ENCODE data around the gene PLXNA4. TPM values are rescaled to one million over a fixed set of nuclear protein-coding genes. Genes with fewer than 3 reads are reported as not detected.

PLXNA4 gene
- total RNA-seq, 1 experiment from 2014 or later: 0.11 TPM

GRCh38 chr7:132245539-132245938 lies 330.7 kb downstream of the PLXNA4 start:
- Histone ChIP-seq H3K27ac (ENCODE audit: low read depth, low read length, poor library complexity, severe bottlenecking) (no peak overlapping the region), H3K36me3 (ENCODE audit: insufficient read depth, low read length, poor library complexity, severe bottlenecking) (no peaks in the 10 kb centered on the region), H3K27me3 (replicated peaks; ENCODE audit: insufficient read depth, low read depth, low read length, poor library complexity) (peaks cover 37% of the 10 kb centered on the region), H3K4me1 (ENCODE audit: insufficient read depth, low read length, poor library complexity, severe bottlenecking) (no peaks in the 10 kb centered on the region), H3K9me3 (ENCODE audit: low read depth, low read length, poor library complexity, severe bottlenecking) (no peaks in the 10 kb centered on the region), H3K4me3 (ENCODE audit: low read depth, low read length, poor library complexity, severe bottlenecking) (no peak overlapping the region)
- ChIA-PET CTCF (no interaction called here), POLR2A (ENCODE audit: low non-redundant PET) (no interaction called here)
- TF ChIP-seq CTCF (conservative IDR thresholded peaks at IDR 0.05; ENCODE audit: low read depth, low read length): no peak
- TF ChIP-seq EZH2 (IDR thresholded peaks at IDR 0.05; ENCODE audit: borderline replicate concordance, low read depth, low read length, poor library complexity, severe bottlenecking): no peak
- no TSS peak for BruUV-seq (replicated peaks)
- intact Hi-C loops (cut with micrococcal nuclease; ENCODE audit: unreplicated experiment): loop anchor here (10.0 kb wide), 1 partner anchor 301 kb away; no protein-coding TSS in a partner anchor
- DNase-seq (ENCODE audit: low spot score): no peak

GRCh38 chr7:132244903-132245480 lies 331.3 kb downstream of the PLXNA4 start:
- no peaks in the 10 kb centered on the region for H3K36me3 ChIP-seq (ENCODE audit: insufficient read depth, low read length, poor library complexity, severe bottlenecking)
- no peak overlapping the region for H3K4me3 ChIP-seq (ENCODE audit: low read depth, low read length, poor library complexity, severe bottlenecking)
- H3K27ac ChIP-seq (ENCODE audit: low read depth, low read length, poor library complexity, severe bottlenecking): no peak overlapping the region
- no TSS peak for BruUV-seq (replicated peaks)
- CTCF ChIA-PET: no interaction called here
- H3K4me1 ChIP-seq (ENCODE audit: insufficient read depth, low read length, poor library complexity, severe bottlenecking): no peaks in the 10 kb centered on the region
- no peak for DNase-seq (ENCODE audit: low spot score)
- H3K9me3 ChIP-seq (ENCODE audit: low read depth, low read length, poor library complexity, severe bottlenecking): no peaks in the 10 kb centered on the region
- H3K27me3 ChIP-seq (replicated peaks; ENCODE audit: insufficient read depth, low read depth, low read length, poor library complexity): peaks cover 35% of the 10 kb centered on the region
- POLR2A ChIA-PET (ENCODE audit: low non-redundant PET): no interaction called here
- TF ChIP-seq CTCF (conservative IDR thresholded peaks at IDR 0.05; ENCODE audit: low read depth, low read length) (no peak), EZH2 (IDR thresholded peaks at IDR 0.05; ENCODE audit: borderline replicate concordance, low read depth, low read length, poor library complexity, severe bottlenecking) (no peak)
- intact Hi-C loops (cut with micrococcal nuclease; ENCODE audit: unreplicated experiment): loop anchor here (10.0 kb wide), 1 partner anchor 300 kb away; no protein-coding TSS in a partner anchor

GRCh38 chr7:132243463-132243862 lies 332.8 kb downstream of the PLXNA4 start:
- intact Hi-C loops (cut with micrococcal nuclease; ENCODE audit: unreplicated experiment): loop anchor here (10.0 kb wide), 1 partner anchor 299 kb away; no protein-coding TSS in a partner anchor

More at GRCh38 chr7:132243463-132243862, 332.8 kb downstream of the PLXNA4 start:
- Histone ChIP-seq H3K27me3 (replicated peaks; ENCODE audit: insufficient read depth, low read depth, low read length, poor library complexity) (peaks cover 32% of the 10 kb centered on the region), H3K4me1 (ENCODE audit: insufficient read depth, low read length, poor library complexity, severe bottlenecking) (no peaks in the 10 kb centered on the region), H3K27ac (ENCODE audit: low read depth, low read length, poor library complexity, severe bottlenecking) (no peak overlapping the region), H3K9me3 (ENCODE audit: low read depth, low read length, poor library complexity, severe bottlenecking) (no peaks in the 10 kb centered on the region), H3K36me3 (ENCODE audit: insufficient read depth, low read length, poor library complexity, severe bottlenecking) (no peaks in the 10 kb centered on the region), H3K4me3 (ENCODE audit: low read depth, low read length, poor library complexity, severe bottlenecking) (no peak overlapping the region)
- TF ChIP-seq CTCF (conservative IDR thresholded peaks at IDR 0.05; ENCODE audit: low read depth, low read length) (no peak), EZH2 (IDR thresholded peaks at IDR 0.05; ENCODE audit: borderline replicate concordance, low read depth, low read length, poor library complexity, severe bottlenecking) (no peak)
- no TSS peak for BruUV-seq (replicated peaks)
- ChIA-PET CTCF (no interaction called here), POLR2A (ENCODE audit: low non-redundant PET) (no interaction called here)
- DNase-seq (ENCODE audit: low spot score): no peak

Data from A673 (cell line).